GM18909 (cell line): ENCODE results near the gene SLC8B1.

Source experiments
- ATAC-seq: cut with Tn5 transposase; IDR thresholded peaks from one replicate; pipeline ENCODE4 v1.9.1; 2021; ENCODE audit warnings: mild to moderate bottlenecking; ENCODE audit not compliant: unreplicated experiment, poor library complexity

Gene SLC8B1

GRCh38 chr12:113326775-113327395 lies 8.0 kb downstream of the SLC8B1 start:
- ATAC-seq: no peak

- no peak for ATAC-seq
Measured at GRCh38 chr12:113325916-113326315, 9.0 kb downstream of the SLC8B1 start.

- no peak for ATAC-seq
Measured at GRCh38 chr12:113322343-113322742, 12.6 kb downstream of the SLC8B1 start.

GRCh38 chr12:113320401-113320800 lies 14.5 kb downstream of the SLC8B1 start:
- ATAC-seq: no peak

GRCh38 chr12:113318900-113319628 lies 15.8 kb downstream of the SLC8B1 start:
- no peak for ATAC-seq

- ATAC-seq: no peak
Measured at GRCh38 chr12:113318046-113318656, 16.8 kb downstream of the SLC8B1 start.

GRCh38 chr12:113317122-113317521 lies 17.8 kb downstream of the SLC8B1 start:
- ATAC-seq: no peak

GRCh38 chr12:113316155-113316554 lies 18.8 kb downstream of the SLC8B1 start:
- no peak for ATAC-seq

- no peak for ATAC-seq
Measured at GRCh38 chr12:113315358-113315757, 19.6 kb downstream of the SLC8B1 start.

- no peak for ATAC-seq
Measured at GRCh38 chr12:113314121-113314529, 20.8 kb downstream of the SLC8B1 start.

GRCh38 chr12:113310489-113310888 lies 24.4 kb downstream of the SLC8B1 start:
- ATAC-seq: no peak

GRCh38 chr12:113306382-113306781 lies 28.5 kb downstream of the SLC8B1 start:
- ATAC-seq: no peak

- ATAC-seq: no peak
Measured at GRCh38 chr12:113305281-113305856, 29.5 kb downstream of the SLC8B1 start.

- ATAC-seq: no peak
Measured at GRCh38 chr12:113302886-113303640, 31.8 kb downstream of the SLC8B1 start.

GRCh38 chr12:113302466-113302865 lies 32.4 kb downstream of the SLC8B1 start:
- ATAC-seq: no peak

GRCh38 chr12:113301811-113302210 lies 33.1 kb downstream of the SLC8B1 start:
- no peak for ATAC-seq

GRCh38 chr12:113299619-113300237 lies 35.2 kb downstream of the SLC8B1 start:
- no peak for ATAC-seq

- ATAC-seq: no peak
Measured at GRCh38 chr12:113298861-113299545, 35.9 kb downstream of the SLC8B1 start.

GRCh38 chr12:113298472-113298817 lies 36.5 kb downstream of the SLC8B1 start:
- no peak for ATAC-seq
